ENCODE results near the gene RAP1GAP2.

The RAP1GAP2 gene

GRCh38 chr17:2805961-2806360 lies 9.7 kb downstream of the RAP1GAP2 start:
- no peaks in the 10 kb centered on the region for H3K4me1 ChIP-seq (ENCODE audit: control insufficient read depth in 1 of 2, insufficient read depth in 2 of 2, low read length in 2 of 2)
- H4K8ac ChIP-seq (ENCODE audit: low read depth, low read length), result no peak overlapping the region
- H2BK120ac ChIP-seq (ENCODE audit: insufficient read depth, low read length, poor library complexity), result no peak overlapping the region
- H3K23ac ChIP-seq (ENCODE audit: low read length), result no peak overlapping the region
- no peak overlapping the region for H3K14ac ChIP-seq (ENCODE audit: low read length)
- no peaks in the 10 kb centered on the region for H3K79me1 ChIP-seq (ENCODE audit: low read length)
- no peaks in the 10 kb centered on the region for H3K9me3 ChIP-seq (ENCODE audit: insufficient read depth, low read depth, low read length)
- H3K4me3 ChIP-seq (ENCODE audit: low read depth, low read length), result no peak overlapping the region
- H2AFZ ChIP-seq (ENCODE audit: insufficient read depth, low read length, poor library complexity), result no peak overlapping the region
- WGBS (ENCODE audit: extremely low coverage, insufficient coverage, insufficient read length), result no CpG with 5 or more reads among the region's 3 CpGs
- H3K18ac ChIP-seq (ENCODE audit: low read length), result no peak overlapping the region
- no peak overlapping the region for H3K9ac ChIP-seq (ENCODE audit: low read length)
- H4K91ac ChIP-seq (ENCODE audit: low read depth, low read length), result no peak overlapping the region
- H3K79me2 ChIP-seq (ENCODE audit: control insufficient read depth, insufficient read depth, low read length, poor library complexity), result no peaks in the 10 kb centered on the region
- H3K4ac ChIP-seq (ENCODE audit: low read depth, low read length), result no peak overlapping the region
- H2AK5ac ChIP-seq (ENCODE audit: low read length), result no peak overlapping the region
- no peak overlapping the region for H3K4me2 ChIP-seq (ENCODE audit: low read length)
- no peak overlapping the region for H3K27ac ChIP-seq (ENCODE audit: low read depth, low read length)
- no peak for DNase-seq
- no peaks in the 10 kb centered on the region for H3K36me3 ChIP-seq (ENCODE audit: control insufficient read depth in 1 of 2, insufficient read depth in 2 of 2, low read length in 2 of 2)
- no peak overlapping the region for H2BK12ac ChIP-seq (ENCODE audit: low read length)
- H4K12ac ChIP-seq (ENCODE audit: low read depth, low read length), result no peak overlapping the region
- no peak overlapping the region for H2BK5ac ChIP-seq (ENCODE audit: low read depth, low read length, poor library complexity)
- H3K27me3 ChIP-seq (ENCODE audit: insufficient read depth, low read length), result no peaks in the 10 kb centered on the region

- Histone ChIP-seq H3K27ac (ENCODE audit: low read depth, low read length) (no peak overlapping the region), H3K23ac (ENCODE audit: low read length) (no peak overlapping the region), H4K91ac (ENCODE audit: low read depth, low read length) (no peak overlapping the region), H3K27me3 (ENCODE audit: insufficient read depth, low read length) (no peaks in the 10 kb centered on the region), H3K4me3 (ENCODE audit: low read depth, low read length) (no peak overlapping the region), H4K8ac (ENCODE audit: low read depth, low read length) (no peak overlapping the region), H3K4ac (ENCODE audit: low read depth, low read length) (no peak overlapping the region), H2BK5ac (ENCODE audit: low read depth, low read length, poor library complexity) (no peak overlapping the region), H3K9ac (ENCODE audit: low read length) (no peak overlapping the region), H4K12ac (ENCODE audit: low read depth, low read length) (no peak overlapping the region), H2BK120ac (ENCODE audit: insufficient read depth, low read length, poor library complexity) (no peak overlapping the region), H3K14ac (ENCODE audit: low read length) (no peak overlapping the region), H3K36me3 (ENCODE audit: control insufficient read depth in 1 of 2, insufficient read depth in 2 of 2, low read length in 2 of 2) (no peaks in the 10 kb centered on the region), H3K4me1 (ENCODE audit: control insufficient read depth in 1 of 2, insufficient read depth in 2 of 2, low read length in 2 of 2) (peaks cover 0 to 2% of the 10 kb centered on the region in 2 experiments), H3K18ac (ENCODE audit: low read length) (no peak overlapping the region), H2BK12ac (ENCODE audit: low read length) (no peak overlapping the region), H3K79me2 (ENCODE audit: control insufficient read depth, insufficient read depth, low read length, poor library complexity) (no peaks in the 10 kb centered on the region), H3K79me1 (ENCODE audit: low read length) (peaks cover 2% of the 10 kb centered on the region), H2AFZ (ENCODE audit: insufficient read depth, low read length, poor library complexity) (no peak overlapping the region), H3K9me3 (ENCODE audit: insufficient read depth, low read depth, low read length) (no peaks in the 10 kb centered on the region), H3K4me2 (ENCODE audit: low read length) (no peak overlapping the region), H2AK5ac (ENCODE audit: low read length) (no peak overlapping the region)
- WGBS (ENCODE audit: extremely low coverage, insufficient coverage, insufficient read length), result no CpG with 5 or more reads among the region's 30 CpGs
- no peak for DNase-seq
Observed at GRCh38 chr17:2808367-2809335, 12.4 kb downstream of the RAP1GAP2 start.

GRCh38 chr17:2809337-2809736 lies 13.1 kb downstream of the RAP1GAP2 start:
- Histone ChIP-seq H4K8ac (ENCODE audit: low read depth, low read length) (no peak overlapping the region), H3K23ac (ENCODE audit: low read length) (no peak overlapping the region), H4K91ac (ENCODE audit: low read depth, low read length) (no peak overlapping the region), H2BK5ac (ENCODE audit: low read depth, low read length, poor library complexity) (no peak overlapping the region), H3K9me3 (ENCODE audit: insufficient read depth, low read depth, low read length) (no peaks in the 10 kb centered on the region), H2BK12ac (ENCODE audit: low read length) (no peak overlapping the region), H3K4ac (ENCODE audit: low read depth, low read length) (no peak overlapping the region), H3K27me3 (ENCODE audit: insufficient read depth, low read length) (no peaks in the 10 kb centered on the region), H3K79me1 (ENCODE audit: low read length) (peaks cover 2% of the 10 kb centered on the region), H3K4me1 (ENCODE audit: control insufficient read depth in 1 of 2, insufficient read depth in 2 of 2, low read length in 2 of 2) (peaks cover 0 to 2% of the 10 kb centered on the region in 2 experiments), H2AK5ac (ENCODE audit: low read length) (no peak overlapping the region), H2BK120ac (ENCODE audit: insufficient read depth, low read length, poor library complexity) (no peak overlapping the region), H3K4me2 (ENCODE audit: low read length) (no peak overlapping the region), H2AFZ (ENCODE audit: insufficient read depth, low read length, poor library complexity) (no peak overlapping the region), H3K79me2 (ENCODE audit: control insufficient read depth, insufficient read depth, low read length, poor library complexity) (no peaks in the 10 kb centered on the region), H3K9ac (ENCODE audit: low read length) (no peak overlapping the region), H3K18ac (ENCODE audit: low read length) (no peak overlapping the region), H3K36me3 (ENCODE audit: control insufficient read depth in 1 of 2, insufficient read depth in 2 of 2, low read length in 2 of 2) (no peaks in the 10 kb centered on the region), H3K14ac (ENCODE audit: low read length) (no peak overlapping the region), H3K27ac (ENCODE audit: low read depth, low read length) (no peak overlapping the region), H3K4me3 (ENCODE audit: low read depth, low read length) (no peak overlapping the region), H4K12ac (ENCODE audit: low read depth, low read length) (no peak overlapping the region)
- no peak for DNase-seq
- WGBS (ENCODE audit: extremely low coverage, insufficient coverage, insufficient read length), result no CpG with 5 or more reads among the region's 14 CpGs

GRCh38 chr17:2814049-2814448 lies 17.8 kb downstream of the RAP1GAP2 start:
- Histone ChIP-seq H3K23ac (ENCODE audit: low read length) (no peak overlapping the region), H2BK5ac (ENCODE audit: low read depth, low read length, poor library complexity) (no peak overlapping the region), H2BK120ac (ENCODE audit: insufficient read depth, low read length, poor library complexity) (no peak overlapping the region), H3K36me3 (ENCODE audit: control insufficient read depth in 1 of 2, insufficient read depth in 2 of 2, low read length in 2 of 2) (no peaks in the 10 kb centered on the region), H3K4me3 (ENCODE audit: low read depth, low read length) (no peak overlapping the region), H3K4me2 (ENCODE audit: low read length) (no peak overlapping the region), H4K8ac (ENCODE audit: low read depth, low read length) (no peak overlapping the region), H3K9me3 (ENCODE audit: insufficient read depth, low read depth, low read length) (no peaks in the 10 kb centered on the region), H3K27me3 (ENCODE audit: insufficient read depth, low read length) (no peaks in the 10 kb centered on the region), H3K14ac (ENCODE audit: low read length) (no peak overlapping the region), H2AK5ac (ENCODE audit: low read length) (no peak overlapping the region), H3K18ac (ENCODE audit: low read length) (no peak overlapping the region), H4K91ac (ENCODE audit: low read depth, low read length) (no peak overlapping the region), H3K79me2 (ENCODE audit: control insufficient read depth, insufficient read depth, low read length, poor library complexity) (no peaks in the 10 kb centered on the region), H4K12ac (ENCODE audit: low read depth, low read length) (no peak overlapping the region), H3K4ac (ENCODE audit: low read depth, low read length) (no peak overlapping the region), H3K79me1 (ENCODE audit: low read length) (peaks cover 2% of the 10 kb centered on the region), H3K4me1 (ENCODE audit: control insufficient read depth in 1 of 2, insufficient read depth in 2 of 2, low read length in 2 of 2) (peaks cover 0 to 2% of the 10 kb centered on the region in 2 experiments), H2BK12ac (ENCODE audit: low read length) (no peak overlapping the region), H3K9ac (ENCODE audit: low read length) (no peak overlapping the region), H2AFZ (ENCODE audit: insufficient read depth, low read length, poor library complexity) (no peak overlapping the region), H3K27ac (ENCODE audit: low read depth, low read length) (no peak overlapping the region)
- WGBS (ENCODE audit: extremely low coverage, insufficient coverage, insufficient read length), result no CpG with 5 or more reads among the region's 5 CpGs
- no peak for DNase-seq
